ENCODE measurements around the gene CREG1.

The CREG1 gene

GRCh38 chr1:167509587-167509986 is 44.0 kb downstream of the CREG1 start:
- no peak for DNase-seq (ENCODE audit: low read depth in 1 of 2, low spot score in 1 of 2)

GRCh38 chr1:167507719-167508118 is 45.8 kb downstream of the CREG1 start:
- DNase-seq (ENCODE audit: low read depth in 1 of 2, low spot score in 1 of 2): no peak

- no peak for DNase-seq (ENCODE audit: low read depth in 1 of 2, low spot score in 1 of 2)
These were observed 49.1 kb downstream of the CREG1 start for GRCh38 chr1:167504467-167504827.

- no peak for DNase-seq (ENCODE audit: low read depth in 1 of 2, low spot score in 1 of 2)
These were observed 49.7 kb downstream of the CREG1 start for GRCh38 chr1:167503626-167504466.

- DNase-seq (ENCODE audit: low read depth in 1 of 2, low spot score in 1 of 2): no peak
These were observed 50.7 kb downstream of the CREG1 start for GRCh38 chr1:167502719-167503462.

GRCh38 chr1:167502192-167502551 is 51.4 kb downstream of the CREG1 start:
- DNase-seq (ENCODE audit: low read depth in 1 of 2, low spot score in 1 of 2): no peak

GRCh38 chr1:167501515-167502191 is 51.9 kb downstream of the CREG1 start:
- DNase-seq (ENCODE audit: low read depth in 1 of 2, low spot score in 1 of 2): no peak

- DNase-seq (ENCODE audit: low read depth in 1 of 2, low spot score in 1 of 2): no peak
These were observed 53.2 kb downstream of the CREG1 start for GRCh38 chr1:167500283-167500860.

- DNase-seq (ENCODE audit: low read depth in 1 of 2, low spot score in 1 of 2): no peak
These were observed 53.9 kb downstream of the CREG1 start for GRCh38 chr1:167499664-167500101.

- DNase-seq (ENCODE audit: low read depth in 1 of 2, low spot score in 1 of 2): no peak
These were observed 54.5 kb downstream of the CREG1 start for GRCh38 chr1:167499106-167499505.

GRCh38 chr1:167496797-167497619 is 56.6 kb downstream of the CREG1 start:
- DNase-seq (ENCODE audit: low read depth in 1 of 2, low spot score in 1 of 2): no peak

GRCh38 chr1:167493372-167493771 is 60.2 kb downstream of the CREG1 start:
- no peak for DNase-seq (ENCODE audit: low read depth in 1 of 2, low spot score in 1 of 2)

GRCh38 chr1:167492481-167492910 is 61.1 kb downstream of the CREG1 start:
- no peak for DNase-seq (ENCODE audit: low read depth in 1 of 2, low spot score in 1 of 2)

- DNase-seq (ENCODE audit: low read depth in 1 of 2, low spot score in 1 of 2): no peak
These were observed 61.7 kb downstream of the CREG1 start for GRCh38 chr1:167491586-167492461.

Data from activated T-helper 1 cell treated with anti-CD3 and anti-CD28 coated beads, Interleukin-2, amount 50 U/mL, for 16 hours (primary cell).